ENCODE measurements around the gene IMPDH1.

DNA sequence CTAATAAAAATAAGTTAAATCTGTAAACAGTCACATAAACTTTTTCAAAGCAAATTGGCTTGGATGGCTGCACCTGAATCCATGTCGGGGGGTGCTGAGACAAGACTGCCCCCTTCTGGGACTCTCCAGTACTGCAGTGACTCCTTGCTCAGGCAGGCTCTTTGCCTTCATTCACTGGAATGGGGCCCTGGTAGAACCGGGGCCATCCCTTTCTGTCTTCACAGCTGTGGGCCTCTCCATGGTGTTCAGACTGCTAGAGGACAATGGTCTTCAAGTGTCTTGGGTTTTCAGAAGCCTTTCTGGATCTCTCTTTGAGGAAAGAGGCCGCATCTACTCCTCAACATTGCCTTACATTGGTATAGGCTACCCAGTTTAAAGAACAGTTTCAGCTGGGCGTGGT lies 16.1 kb upstream of the IMPDH1 start:
- TF ChIP-seq, protein P1, sequence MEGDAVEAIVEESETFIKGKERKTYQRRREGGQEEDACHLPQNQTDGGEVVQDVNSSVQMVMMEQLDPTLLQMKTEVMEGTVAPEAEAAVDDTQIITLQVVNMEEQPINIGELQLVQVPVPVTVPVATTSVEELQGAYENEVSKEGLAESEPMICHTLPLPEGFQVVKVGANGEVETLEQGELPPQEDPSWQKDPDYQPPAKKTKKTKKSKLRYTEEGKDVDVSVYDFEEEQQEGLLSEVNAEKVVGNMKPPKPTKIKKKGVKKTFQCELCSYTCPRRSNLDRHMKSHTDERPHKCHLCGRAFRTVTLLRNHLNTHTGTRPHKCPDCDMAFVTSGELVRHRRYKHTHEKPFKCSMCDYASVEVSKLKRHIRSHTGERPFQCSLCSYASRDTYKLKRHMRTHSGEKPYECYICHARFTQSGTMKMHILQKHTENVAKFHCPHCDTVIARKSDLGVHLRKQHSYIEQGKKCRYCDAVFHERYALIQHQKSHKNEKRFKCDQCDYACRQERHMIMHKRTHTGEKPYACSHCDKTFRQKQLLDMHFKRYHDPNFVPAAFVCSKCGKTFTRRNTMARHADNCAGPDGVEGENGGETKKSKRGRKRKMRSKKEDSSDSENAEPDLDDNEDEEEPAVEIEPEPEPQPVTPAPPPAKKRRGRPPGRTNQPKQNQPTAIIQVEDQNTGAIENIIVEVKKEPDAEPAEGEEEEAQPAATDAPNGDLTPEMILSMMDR (IDR thresholded peaks at IDR 0.05) = peak; percentile 97
- TF ChIP-seq POLR2AphosphoS5 (IDR thresholded peaks at IDR 0.05; ENCODE audit: low read depth, low read length) = no peak

Measured in Panc1 (cell line).